Neural progenitor cell (in vitro differentiated cells): Measurements from ENCODE around the gene CACNA1C.

ENCODE experiments used
- EZH2 ChIP-seq: fragments of 200-600 bp; sonication (generic); IDR thresholded peaks from 2 replicates; pipeline ENCODE4 v1.6.1; 2017; ENCODE audit warnings: antibody characterized with exemption, mild to moderate bottlenecking, moderate library complexity
- EZH2phosphoT487 ChIP-seq: fragments of 200-600 bp; sonication (generic); IDR thresholded peaks from 2 replicates; pipeline ENCODE4 v1.6.1; 2017; ENCODE audit warnings: antibody characterized with exemption

- TF ChIP-seq EZH2 (no peak), EZH2phosphoT487 (no peak)
These were observed 525.4 kb downstream of the CACNA1C start for GRCh38 chr12:2578211-2578610.
